Measurements from ENCODE around the gene SPATA20. TPM values are rescaled to one million over a fixed set of nuclear protein-coding genes. Genes with fewer than 3 reads are reported as not detected.
A peak's percentile ranks its signal among the peaks of the same experiment; 100 is the strongest.

SPATA20 gene
- total RNA-seq, 4 donors from 2014 or later, result 22.3 to 67.9 (median 29.1) TPM

DNA sequence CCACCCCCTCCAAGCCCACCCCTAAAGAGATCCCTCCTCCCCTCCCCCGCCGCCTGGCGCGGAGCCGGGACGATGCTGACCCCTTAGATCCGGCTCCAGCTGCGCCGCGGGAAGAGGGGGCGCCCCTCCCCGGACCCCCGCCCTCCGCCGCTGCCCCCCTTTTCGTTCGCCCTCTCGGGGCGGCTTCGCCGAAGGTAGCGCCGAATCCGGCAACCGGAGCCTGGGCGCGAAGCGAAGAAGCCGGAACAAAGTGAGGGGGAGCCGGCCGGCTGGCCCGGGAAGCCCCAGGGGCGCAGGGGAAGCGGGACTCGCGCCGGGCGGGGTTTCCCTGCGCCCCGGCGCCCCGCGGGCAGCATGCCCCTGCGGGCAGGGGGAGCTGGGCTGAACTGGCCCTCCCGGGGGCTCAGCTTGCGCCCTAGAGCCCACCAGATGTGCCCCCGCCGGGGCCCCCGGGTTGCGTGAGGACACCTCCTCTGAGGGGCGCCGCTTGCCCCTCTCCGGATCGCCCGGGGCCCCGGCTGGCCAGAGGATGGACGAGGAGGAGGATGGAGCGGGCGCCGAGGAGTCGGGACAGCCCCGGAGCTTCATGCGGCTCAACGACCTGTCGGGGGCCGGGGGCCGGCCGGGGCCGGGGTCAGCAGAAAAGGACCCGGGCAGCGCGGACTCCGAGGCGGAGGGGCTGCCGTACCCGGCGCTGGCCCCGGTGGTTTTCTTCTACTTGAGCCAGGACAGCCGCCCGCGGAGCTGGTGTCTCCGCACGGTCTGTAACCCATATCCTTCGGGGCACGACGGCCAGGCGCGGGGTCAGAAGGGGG lies 14.2 kb downstream of the SPATA20 start:
- no peak overlapping the region for H3K27ac ChIP-seq
- peaks cover 14 to 32% of the 10 kb centered on the region in 2 donors for H3K4me1 ChIP-seq
- DNase-seq (no peak), ATAC-seq (no peak)
- in situ Hi-C loops (cut with MboI; ENCODE audit: low sequenced_read_pairs in 4 of 4) (no loop called here), intact Hi-C loops (cut with DNase I; ENCODE audit: low total_unique reads) (no loop called here)
- H3K4me3 ChIP-seq, result peak overlapping the region; percentile 38 to 76 (median 54)
- peaks cover 57 to 80% (median 75%) of the 10 kb centered on the region in 3 donors for H3K27me3 ChIP-seq
- H3K36me3 ChIP-seq, result no peaks in the 10 kb centered on the region
- TF ChIP-seq POLR2A (IDR thresholded peaks at IDR 0.05), result no peak
- TF ChIP-seq, protein P1, sequence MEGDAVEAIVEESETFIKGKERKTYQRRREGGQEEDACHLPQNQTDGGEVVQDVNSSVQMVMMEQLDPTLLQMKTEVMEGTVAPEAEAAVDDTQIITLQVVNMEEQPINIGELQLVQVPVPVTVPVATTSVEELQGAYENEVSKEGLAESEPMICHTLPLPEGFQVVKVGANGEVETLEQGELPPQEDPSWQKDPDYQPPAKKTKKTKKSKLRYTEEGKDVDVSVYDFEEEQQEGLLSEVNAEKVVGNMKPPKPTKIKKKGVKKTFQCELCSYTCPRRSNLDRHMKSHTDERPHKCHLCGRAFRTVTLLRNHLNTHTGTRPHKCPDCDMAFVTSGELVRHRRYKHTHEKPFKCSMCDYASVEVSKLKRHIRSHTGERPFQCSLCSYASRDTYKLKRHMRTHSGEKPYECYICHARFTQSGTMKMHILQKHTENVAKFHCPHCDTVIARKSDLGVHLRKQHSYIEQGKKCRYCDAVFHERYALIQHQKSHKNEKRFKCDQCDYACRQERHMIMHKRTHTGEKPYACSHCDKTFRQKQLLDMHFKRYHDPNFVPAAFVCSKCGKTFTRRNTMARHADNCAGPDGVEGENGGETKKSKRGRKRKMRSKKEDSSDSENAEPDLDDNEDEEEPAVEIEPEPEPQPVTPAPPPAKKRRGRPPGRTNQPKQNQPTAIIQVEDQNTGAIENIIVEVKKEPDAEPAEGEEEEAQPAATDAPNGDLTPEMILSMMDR (IDR thresholded peaks at IDR 0.05 in 4 of 5, conservative IDR thresholded peaks at IDR 0.05 in 1 of 5), result no peak
- H3K9me3 ChIP-seq, result no peaks in the 10 kb centered on the region

DNA sequence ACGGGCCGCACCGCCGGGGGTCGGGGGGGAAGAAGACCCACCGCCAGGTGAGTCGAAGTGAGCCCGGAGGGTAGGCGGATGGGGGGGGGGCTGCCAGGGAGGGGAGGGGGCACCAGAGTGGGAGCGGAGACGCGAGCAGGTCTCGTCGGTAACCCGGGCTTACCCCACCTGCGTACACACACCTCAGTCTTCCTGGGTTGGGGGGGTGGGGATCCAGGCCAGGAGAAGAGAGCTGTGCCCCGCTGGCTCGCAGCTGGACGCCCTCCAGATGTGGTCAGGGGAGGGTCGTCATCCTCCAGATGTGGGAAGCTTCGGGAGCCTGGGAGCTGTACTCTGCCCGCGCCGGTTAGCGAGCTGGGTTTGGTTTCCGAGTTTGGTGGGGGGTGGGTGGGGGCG lies 14.8 kb downstream of the SPATA20 start:
- ATAC-seq (no peak), DNase-seq (no peak)
- intact Hi-C loops (cut with DNase I; ENCODE audit: low total_unique reads) (no loop called here), in situ Hi-C loops (cut with MboI; ENCODE audit: low sequenced_read_pairs in 4 of 4) (no loop called here)
- peaks cover 60 to 86% (median 76%) of the 10 kb centered on the region in 3 donors for H3K27me3 ChIP-seq
- peak overlapping the region in 1 of 4 donors; percentile 55 for H3K4me3 ChIP-seq
- H3K9me3 ChIP-seq, result no peaks in the 10 kb centered on the region
- TF ChIP-seq, protein P1 (IDR thresholded peaks at IDR 0.05 in 4 of 5, conservative IDR thresholded peaks at IDR 0.05 in 1 of 5), result no peak
- TF ChIP-seq POLR2A (IDR thresholded peaks at IDR 0.05), result no peak
- no peaks in the 10 kb centered on the region for H3K36me3 ChIP-seq
- peaks cover 14 to 32% of the 10 kb centered on the region in 2 donors for H3K4me1 ChIP-seq
- H3K27ac ChIP-seq, result no peak overlapping the region

DNA sequence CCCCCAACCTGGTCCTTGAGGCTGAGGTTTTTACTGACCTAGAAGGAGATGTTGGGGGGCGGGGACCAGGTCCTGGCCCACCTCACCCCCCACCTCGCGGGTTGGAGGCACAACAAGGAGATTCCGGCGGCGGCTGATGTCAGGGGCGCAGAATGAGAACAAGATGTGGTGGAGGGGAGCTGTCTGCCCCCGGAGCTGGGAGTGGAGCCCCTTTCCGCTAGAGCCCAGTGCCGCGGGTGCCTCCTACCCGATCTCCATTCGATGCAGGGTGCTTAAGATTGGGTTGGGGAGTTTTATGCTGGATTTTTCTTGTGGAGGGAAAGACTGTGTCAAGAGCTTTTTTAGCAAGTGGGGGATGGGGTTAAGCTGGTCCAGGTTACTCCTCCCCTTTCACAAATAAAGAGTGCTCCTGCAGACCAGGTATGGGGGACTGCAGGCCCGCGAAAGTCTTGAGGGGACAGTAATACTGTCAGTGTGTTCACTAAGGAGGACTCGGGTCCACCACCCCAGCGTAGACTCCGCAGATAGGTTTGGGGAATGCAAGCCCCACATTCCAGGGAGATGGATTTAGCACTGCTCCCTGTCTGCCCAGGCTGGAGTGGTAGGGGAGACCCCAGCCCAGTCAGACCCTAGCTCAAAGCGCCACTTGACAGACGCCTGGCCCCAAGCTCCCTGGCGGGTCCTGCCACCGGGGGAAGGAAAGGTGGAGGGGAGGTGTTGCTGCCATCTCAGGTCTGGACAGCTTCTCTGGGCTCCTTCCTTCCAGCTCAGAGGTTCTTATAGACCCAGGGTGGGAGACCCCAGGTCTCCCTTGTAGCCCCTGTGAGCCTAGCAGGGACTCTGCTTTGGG lies 15.5 kb downstream of the SPATA20 start:
- Histone ChIP-seq H3K27ac (no peak overlapping the region), H3K4me3 (no peak overlapping the region), H3K27me3 (peaks cover 63 to 89% (median 76%) of the 10 kb centered on the region in 3 donors), H3K36me3 (no peaks in the 10 kb centered on the region), H3K9me3 (no peaks in the 10 kb centered on the region), H3K4me1 (peaks cover 14 to 32% of the 10 kb centered on the region in 2 donors)
- TF ChIP-seq, protein P1 (IDR thresholded peaks at IDR 0.05 in 4 of 5, conservative IDR thresholded peaks at IDR 0.05 in 1 of 5), result no peak
- no peak for TF ChIP-seq POLR2A (IDR thresholded peaks at IDR 0.05)
- DNase-seq (no peak), ATAC-seq (no peak)
- intact Hi-C loops (cut with DNase I; ENCODE audit: low total_unique reads), result no loop called here
- in situ Hi-C loops (cut with MboI; ENCODE audit: low sequenced_read_pairs in 4 of 4), result no loop called here

DNA sequence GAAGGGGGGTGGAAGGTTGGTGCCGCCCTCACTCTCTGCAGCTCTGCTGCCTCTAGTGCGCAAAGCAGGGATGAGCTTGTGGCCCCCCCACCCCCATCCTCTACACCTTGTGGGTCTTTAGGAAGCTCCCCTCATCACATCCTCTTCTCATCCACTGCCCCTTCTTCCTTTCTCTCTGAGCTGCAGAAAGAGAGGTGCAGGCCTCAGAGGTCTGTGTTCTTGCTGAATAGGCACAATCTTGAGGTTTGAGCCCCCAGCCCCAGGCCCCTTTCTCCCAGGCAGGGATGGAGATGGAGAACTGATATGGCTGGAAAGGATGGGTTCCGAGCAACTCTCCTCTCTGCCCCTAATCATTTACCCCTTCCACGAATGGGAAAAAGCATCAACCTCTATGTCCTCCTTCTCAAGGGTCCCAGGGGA lies 16.1 kb downstream of the SPATA20 start:
- Histone ChIP-seq H3K27ac (no peak overlapping the region), H3K4me1 (peaks cover 14 to 32% of the 10 kb centered on the region in 2 donors), H3K9me3 (no peaks in the 10 kb centered on the region), H3K36me3 (no peaks in the 10 kb centered on the region), H3K27me3 (peaks cover 58 to 86% (median 76%) of the 10 kb centered on the region in 3 donors), H3K4me3 (no peak overlapping the region)
- DNase-seq (no peak), ATAC-seq (no peak)
- intact Hi-C loops (cut with DNase I; ENCODE audit: low total_unique reads) (no loop called here), in situ Hi-C loops (cut with MboI; ENCODE audit: low sequenced_read_pairs in 4 of 4) (no loop called here)
- TF ChIP-seq, protein P1 (IDR thresholded peaks at IDR 0.05 in 4 of 5, conservative IDR thresholded peaks at IDR 0.05 in 1 of 5), result no peak
- no peak for TF ChIP-seq POLR2A (IDR thresholded peaks at IDR 0.05)
